Measurements from ENCODE around the gene HOTAIR.

Gene HOTAIR

DNA sequence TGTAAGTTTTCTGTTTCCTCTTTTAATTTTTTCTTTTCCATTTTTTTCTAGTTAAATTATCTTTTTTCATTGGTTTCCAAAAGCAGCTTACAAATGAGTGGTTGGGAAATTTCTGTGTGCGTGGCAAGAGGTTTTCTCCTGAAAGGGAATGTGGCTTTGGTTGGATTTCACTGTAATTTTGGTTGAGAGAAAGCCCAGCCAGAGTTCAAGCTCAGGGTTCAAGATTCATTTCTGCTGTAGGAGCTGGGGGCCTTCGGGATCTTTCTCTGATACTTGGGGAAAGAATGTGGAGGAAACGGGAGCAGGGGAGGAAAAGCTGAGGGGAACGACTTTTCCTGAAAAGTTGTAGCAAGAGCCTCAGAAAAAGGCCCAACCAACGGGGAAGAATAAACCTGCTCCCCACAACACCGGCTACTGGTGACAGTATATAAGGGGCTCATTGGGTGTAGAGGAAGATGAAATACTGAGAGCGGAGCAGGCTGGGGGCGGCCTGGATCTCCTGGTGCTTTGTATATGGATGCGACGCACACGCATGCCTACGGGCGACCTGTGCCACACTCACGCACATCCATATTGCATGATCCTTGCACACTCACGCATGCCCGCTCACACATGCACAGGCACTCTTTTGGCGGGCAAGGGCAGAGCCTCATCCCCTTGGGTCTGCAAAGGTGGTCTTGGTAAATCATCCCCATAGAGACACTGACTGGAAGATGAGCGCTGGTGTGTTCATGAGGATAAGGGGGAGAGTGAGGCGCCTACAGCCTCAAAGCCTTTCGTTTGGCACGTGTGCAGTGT is 12.1 kb upstream of the HOTAIR start:
- Histone ChIP-seq H2AK5ac (ENCODE audit: low read depth, low read length) (no peak overlapping the region), H3K27ac (replicated peaks; ENCODE audit: low read length) (no peak overlapping the region), H3K4ac (ENCODE audit: low read length) (no peak overlapping the region), H3K9ac (ENCODE audit: low read depth, low read length, poor library complexity) (no peak overlapping the region), H3K18ac (ENCODE audit: low read length) (no peak overlapping the region), H3K36me3 (replicated peaks in 1 of 2; ENCODE audit: control insufficient read depth in 2 of 2, insufficient read depth in 2 of 2, low read length in 2 of 2) (no peaks in the 10 kb centered on the region), H2AFZ (ENCODE audit: low read length) (no peak overlapping the region), H3K14ac (ENCODE audit: low read length) (no peak overlapping the region), H3K23ac (ENCODE audit: low read depth, low read length, poor library complexity) (no peak overlapping the region), H3K4me1 (ENCODE audit: control insufficient read depth in 2 of 2, insufficient read depth in 1 of 2, low read depth in 1 of 2, low read length in 2 of 2) (peaks cover 0 to 3% of the 10 kb centered on the region in 2 donors), H3K27me3 (ENCODE audit: control insufficient read depth in 3 of 3, insufficient read depth in 3 of 3, low read depth in 1 of 3, low read length in 3 of 3) (peaks cover 66 to 100% (median 99%) of the 10 kb centered on the region in 3 experiments), H3K79me1 (ENCODE audit: low read depth, low read length) (no peaks in the 10 kb centered on the region), H2BK5ac (ENCODE audit: low read length) (no peak overlapping the region), H4K8ac (ENCODE audit: low read depth, low read length) (no peak overlapping the region), H2BK120ac (ENCODE audit: low read depth, low read length) (no peak overlapping the region), H4K91ac (ENCODE audit: low read depth, low read length, poor library complexity) (no peak overlapping the region), H3K4me2 (ENCODE audit: insufficient read depth, low read length, poor library complexity, severe bottlenecking) (no peak overlapping the region), H3K9me3 (replicated peaks in 1 of 2; ENCODE audit: control insufficient read depth in 2 of 2, insufficient read depth in 1 of 2, low read depth in 1 of 2, low read length in 2 of 2) (peaks cover 0 to 14% of the 10 kb centered on the region in 2 donors), H2BK12ac (ENCODE audit: low read length) (no peak overlapping the region), H2BK15ac (ENCODE audit: low read length) (no peak overlapping the region), H3K4me3 (ENCODE audit: low read length in 2 of 2) (no peak overlapping the region)
- DNase-seq (ENCODE audit: low spot score): no peak
- WGBS, 2 donors (ENCODE audit: extremely low coverage in 2 of 2, insufficient read length in 2 of 2, insufficient replicate concordance in 1 of 2): no CpG with 5 or more reads among the region's 21 CpGs

DNA sequence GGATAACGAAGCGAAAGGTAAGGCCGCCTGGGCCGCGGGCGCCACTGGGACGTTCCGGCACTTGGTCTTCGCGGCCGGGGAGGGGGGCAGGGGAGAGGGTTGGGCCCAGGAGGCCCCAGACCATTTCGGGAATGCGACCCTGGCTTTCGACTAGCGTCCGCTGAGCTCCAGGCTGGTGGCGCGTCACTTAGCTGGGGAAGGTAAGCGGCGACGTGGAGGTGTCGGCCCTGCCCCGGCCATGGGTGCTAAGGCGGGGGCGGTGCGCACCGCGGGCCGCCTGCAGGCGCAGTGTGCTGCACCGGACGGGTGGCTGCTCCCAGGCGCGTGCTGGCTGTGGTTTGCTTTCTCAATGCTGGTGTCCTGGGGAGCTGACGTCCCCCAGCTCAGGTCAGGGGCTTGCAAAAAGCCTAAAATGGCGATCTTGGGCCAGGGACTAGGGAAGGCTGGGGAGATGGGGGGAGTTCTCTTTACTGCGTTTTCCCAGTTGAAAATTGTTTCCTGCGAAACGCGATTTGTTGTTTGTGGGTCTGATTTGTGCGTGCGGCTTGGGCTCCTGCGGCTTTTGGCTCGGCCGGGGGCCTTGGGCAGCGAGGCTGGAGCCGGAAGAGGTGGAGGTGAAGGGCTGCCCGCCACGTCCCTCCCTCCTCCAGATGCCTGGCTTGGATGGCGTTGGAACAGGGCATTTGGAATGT is 11.4 kb upstream of the HOTAIR start:
- no peak for DNase-seq (ENCODE audit: low spot score)
- Histone ChIP-seq H2BK120ac (ENCODE audit: low read depth, low read length) (no peak overlapping the region), H3K36me3 (replicated peaks in 1 of 2; ENCODE audit: control insufficient read depth in 2 of 2, insufficient read depth in 2 of 2, low read length in 2 of 2) (no peaks in the 10 kb centered on the region), H3K4me1 (ENCODE audit: control insufficient read depth in 2 of 2, insufficient read depth in 1 of 2, low read depth in 1 of 2, low read length in 2 of 2) (peaks cover 0 to 3% of the 10 kb centered on the region in 2 donors), H3K14ac (ENCODE audit: low read length) (no peak overlapping the region), H3K4ac (ENCODE audit: low read length) (no peak overlapping the region), H2AFZ (ENCODE audit: low read length) (peak overlapping the region; percentile 71), H3K27me3 (ENCODE audit: control insufficient read depth in 3 of 3, insufficient read depth in 3 of 3, low read depth in 1 of 3, low read length in 3 of 3) (peaks cover 62 to 100% (median 99%) of the 10 kb centered on the region in 3 experiments), H2BK12ac (ENCODE audit: low read length) (no peak overlapping the region), H4K8ac (ENCODE audit: low read depth, low read length) (no peak overlapping the region), H3K27ac (replicated peaks; ENCODE audit: low read length) (no peak overlapping the region), H3K9ac (ENCODE audit: low read depth, low read length, poor library complexity) (no peak overlapping the region), H3K23ac (ENCODE audit: low read depth, low read length, poor library complexity) (peak overlapping the region; percentile 60), H2AK5ac (ENCODE audit: low read depth, low read length) (no peak overlapping the region), H2BK15ac (ENCODE audit: low read length) (no peak overlapping the region), H2BK5ac (ENCODE audit: low read length) (no peak overlapping the region), H4K91ac (ENCODE audit: low read depth, low read length, poor library complexity) (no peak overlapping the region), H3K9me3 (replicated peaks in 1 of 2; ENCODE audit: control insufficient read depth in 2 of 2, insufficient read depth in 1 of 2, low read depth in 1 of 2, low read length in 2 of 2) (peaks cover 0 to 17% of the 10 kb centered on the region in 2 donors), H3K18ac (ENCODE audit: low read length) (no peak overlapping the region), H3K4me3 (ENCODE audit: low read length in 2 of 2) (no peak overlapping the region), H3K79me1 (ENCODE audit: low read depth, low read length) (no peaks in the 10 kb centered on the region), H3K4me2 (ENCODE audit: insufficient read depth, low read length, poor library complexity, severe bottlenecking) (no peak overlapping the region)
- WGBS, 2 donors (ENCODE audit: extremely low coverage in 2 of 2, insufficient read length in 2 of 2, insufficient replicate concordance in 1 of 2): no CpG with 5 or more reads among the region's 50 CpGs

DNA sequence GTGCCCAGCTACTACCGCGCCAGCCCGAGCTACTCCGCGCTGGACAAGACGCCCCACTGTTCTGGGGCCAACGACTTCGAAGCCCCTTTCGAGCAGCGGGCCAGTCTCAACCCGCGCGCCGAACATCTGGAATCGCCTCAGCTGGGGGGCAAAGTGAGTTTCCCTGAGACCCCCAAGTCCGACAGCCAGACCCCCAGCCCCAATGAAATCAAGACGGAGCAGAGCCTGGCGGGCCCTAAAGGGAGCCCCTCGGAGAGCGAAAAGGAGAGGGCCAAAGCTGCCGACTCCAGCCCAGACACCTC is 10.9 kb upstream of the HOTAIR start:
- no peaks in the 10 kb centered on the region for H3K79me1 ChIP-seq (ENCODE audit: low read depth, low read length)
- H2AK5ac ChIP-seq (ENCODE audit: low read depth, low read length): no peak overlapping the region
- H3K14ac ChIP-seq (ENCODE audit: low read length): no peak overlapping the region
- H3K4me2 ChIP-seq (ENCODE audit: insufficient read depth, low read length, poor library complexity, severe bottlenecking): no peak overlapping the region
- no CpG with 5 or more reads among the region's 21 CpGs for WGBS, 2 donors (ENCODE audit: extremely low coverage in 2 of 2, insufficient read length in 2 of 2, insufficient replicate concordance in 1 of 2)
- H3K9ac ChIP-seq (ENCODE audit: low read depth, low read length, poor library complexity): no peak overlapping the region
- H3K27me3 ChIP-seq (ENCODE audit: control insufficient read depth in 3 of 3, insufficient read depth in 3 of 3, low read depth in 1 of 3, low read length in 3 of 3): peaks cover 61 to 100% (median 99%) of the 10 kb centered on the region in 3 experiments
- H3K18ac ChIP-seq (ENCODE audit: low read length): no peak overlapping the region
- no peak for DNase-seq (ENCODE audit: low spot score)
- H3K27ac ChIP-seq (replicated peaks; ENCODE audit: low read length): no peak overlapping the region
- no peak overlapping the region for H4K91ac ChIP-seq (ENCODE audit: low read depth, low read length, poor library complexity)
- peaks cover 0 to 3% of the 10 kb centered on the region in 2 donors for H3K4me1 ChIP-seq (ENCODE audit: control insufficient read depth in 2 of 2, insufficient read depth in 1 of 2, low read depth in 1 of 2, low read length in 2 of 2)
- no peak overlapping the region for H2BK12ac ChIP-seq (ENCODE audit: low read length)
- no peak overlapping the region for H2BK5ac ChIP-seq (ENCODE audit: low read length)
- H3K9me3 ChIP-seq (replicated peaks in 1 of 2; ENCODE audit: control insufficient read depth in 2 of 2, insufficient read depth in 1 of 2, low read depth in 1 of 2, low read length in 2 of 2): peaks cover 0 to 17% of the 10 kb centered on the region in 2 donors
- no peak overlapping the region for H3K4ac ChIP-seq (ENCODE audit: low read length)
- H2BK15ac ChIP-seq (ENCODE audit: low read length): no peak overlapping the region
- no peak overlapping the region for H2BK120ac ChIP-seq (ENCODE audit: low read depth, low read length)
- no peak overlapping the region for H4K8ac ChIP-seq (ENCODE audit: low read depth, low read length)
- H2AFZ ChIP-seq (ENCODE audit: low read length): peak overlapping the region; percentile 71
- no peak overlapping the region for H3K4me3 ChIP-seq (ENCODE audit: low read length in 2 of 2)
- peak overlapping the region; percentile 56 for H3K23ac ChIP-seq (ENCODE audit: low read depth, low read length, poor library complexity)
- no peaks in the 10 kb centered on the region for H3K36me3 ChIP-seq (replicated peaks in 1 of 2; ENCODE audit: control insufficient read depth in 2 of 2, insufficient read depth in 2 of 2, low read length in 2 of 2)
